Stimulated activated memory B cell treated with anti-CD40 and anti-IgM and Interleukin-4, amounts not matched to agents 10 μg/mL and 1 μg/mL and 100 μg/mL, for 72 hours (primary cell): Measurements from ENCODE around the gene CPT1A.

Source experiments
- ATAC-seq: fragments of 150-1000 bp; cut with Tn5 transposase; 2 replicates; pipeline ENCODE4 v1.10.0; 2021
- H3K27ac Mint-ChIP-seq: one replicate; pipeline ENCODE4 v1.8.0; 2022; ENCODE audit warnings: mild to moderate bottlenecking, mixed read lengths
- H3K27me3 Mint-ChIP-seq: one replicate; pipeline ENCODE4 v1.8.0; 2022; ENCODE audit warnings: mixed read lengths
- H3K36me3 Mint-ChIP-seq: one replicate; pipeline ENCODE4 v1.8.0; 2022; ENCODE audit warnings: mixed read lengths
- H3K4me1 Mint-ChIP-seq: one replicate; pipeline ENCODE4 v1.8.0; 2022; ENCODE audit warnings: mixed read lengths
- H3K4me3 Mint-ChIP-seq: one replicate; pipeline ENCODE4 v1.8.0; 2022; ENCODE audit warnings: mild to moderate bottlenecking, moderate library complexity, mixed read lengths
- H3K9me3 Mint-ChIP-seq: one replicate; pipeline ENCODE4 v1.8.0; 2022; ENCODE audit warnings: mixed read lengths

Gene CPT1A

DNA sequence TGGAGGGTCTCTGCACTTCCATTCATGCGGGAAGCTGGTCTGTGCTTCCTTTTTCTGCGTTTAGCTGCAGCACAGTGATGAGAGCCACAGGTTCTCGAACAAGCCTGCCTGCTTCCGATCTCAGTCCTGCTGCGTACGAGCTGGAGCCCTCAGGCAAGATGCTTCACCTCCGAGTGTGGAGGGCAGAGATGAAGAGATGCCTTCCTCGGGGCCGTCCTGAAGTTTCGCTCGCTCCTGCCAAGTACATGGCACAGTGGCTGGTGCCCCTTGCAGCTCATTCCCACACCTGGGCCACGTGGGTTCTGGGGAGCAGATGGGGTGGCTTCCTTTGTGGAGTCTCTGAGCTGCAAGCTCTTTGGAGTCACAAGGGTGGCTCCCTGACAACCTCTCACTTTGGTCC is 70.9 kb downstream of the CPT1A start:
- peaks cover 73% of the 10 kb centered on the region for H3K36me3 Mint-ChIP-seq
- no peaks in the 10 kb centered on the region for H3K27me3 Mint-ChIP-seq
- no peak overlapping the region for H3K4me3 Mint-ChIP-seq

DNA sequence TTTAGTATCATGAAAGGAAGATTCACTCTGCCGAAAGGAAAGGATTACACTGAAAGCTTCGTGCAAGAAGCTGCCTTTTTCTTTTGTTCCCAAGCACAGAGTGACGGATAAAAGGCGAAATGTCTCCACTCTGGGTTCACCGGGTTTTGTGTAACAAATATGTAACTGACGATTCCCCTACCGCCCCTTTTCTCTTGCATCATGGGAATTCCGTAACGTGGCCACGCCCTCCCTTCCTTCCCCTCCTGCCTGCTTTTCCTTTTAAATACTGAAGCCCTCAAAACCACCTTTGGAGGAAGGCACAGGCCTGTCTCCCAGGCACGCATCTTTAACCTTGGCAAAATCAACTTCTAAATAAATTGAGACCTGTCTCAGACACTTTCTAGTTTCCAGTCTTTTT is 74.0 kb downstream of the CPT1A start:
- Mint-ChIP-seq H3K27ac (no peak overlapping the region), H3K9me3 (no peaks in the 10 kb centered on the region), H3K4me1 (no peaks in the 10 kb centered on the region), H3K36me3 (peaks cover 64% of the 10 kb centered on the region), H3K27me3 (no peaks in the 10 kb centered on the region), H3K4me3 (no peak overlapping the region)
- ATAC-seq = no peak

More for the DNA sequence above, 70.9 kb downstream of the CPT1A start:
- Mint-ChIP-seq H3K4me1 (no peaks in the 10 kb centered on the region), H3K27ac (no peak overlapping the region), H3K9me3 (no peaks in the 10 kb centered on the region)
- ATAC-seq = no peak

DNA sequence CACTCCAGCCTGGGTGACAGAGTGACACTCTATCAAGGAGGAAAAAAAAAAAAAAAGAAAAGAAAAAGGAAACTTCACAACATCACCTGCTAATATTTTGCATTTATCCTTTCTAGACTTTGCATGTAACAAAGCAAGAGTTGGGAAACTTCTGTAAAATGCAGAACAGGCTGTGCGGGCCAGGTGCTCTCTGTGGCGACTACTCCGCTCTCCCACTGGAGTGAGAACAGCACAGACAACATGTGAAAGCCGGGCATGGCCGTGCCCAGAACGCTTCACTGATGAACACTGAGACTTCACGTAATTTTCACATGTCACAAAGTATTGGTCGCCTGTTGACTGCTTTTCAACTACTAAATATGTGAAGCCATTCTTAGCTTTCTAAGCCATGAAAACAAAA is 74.9 kb downstream of the CPT1A start:
- Mint-ChIP-seq H3K4me3 (no peak overlapping the region), H3K27ac (no peak overlapping the region), H3K9me3 (no peaks in the 10 kb centered on the region), H3K36me3 (peaks cover 67% of the 10 kb centered on the region), H3K27me3 (no peaks in the 10 kb centered on the region), H3K4me1 (no peaks in the 10 kb centered on the region)
- ATAC-seq = no peak

DNA sequence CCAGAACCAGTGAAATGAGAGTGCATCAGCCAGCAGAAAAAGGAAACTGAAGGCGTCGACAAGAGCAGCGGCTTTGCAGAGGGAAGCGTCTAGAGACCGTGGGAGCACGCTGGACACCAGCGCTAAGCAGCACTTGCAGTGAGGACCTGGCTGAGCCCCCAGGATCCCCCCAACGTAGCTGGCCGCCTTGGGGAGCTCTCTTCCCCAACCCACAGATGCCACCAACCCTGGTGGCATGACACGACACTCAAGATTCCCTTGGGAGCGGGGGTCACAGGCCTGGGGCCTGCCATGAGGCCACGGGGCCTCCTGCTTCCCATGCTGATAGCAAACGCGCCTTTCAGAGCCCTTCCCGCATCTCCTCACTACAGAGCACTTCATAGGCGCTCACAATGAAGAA is 77.0 kb downstream of the CPT1A start:
- Mint-ChIP-seq H3K36me3 (peaks cover 60% of the 10 kb centered on the region), H3K4me1 (no peaks in the 10 kb centered on the region), H3K4me3 (no peak overlapping the region), H3K27ac (no peak overlapping the region), H3K27me3 (no peaks in the 10 kb centered on the region), H3K9me3 (no peaks in the 10 kb centered on the region)
- ATAC-seq = no peak

DNA sequence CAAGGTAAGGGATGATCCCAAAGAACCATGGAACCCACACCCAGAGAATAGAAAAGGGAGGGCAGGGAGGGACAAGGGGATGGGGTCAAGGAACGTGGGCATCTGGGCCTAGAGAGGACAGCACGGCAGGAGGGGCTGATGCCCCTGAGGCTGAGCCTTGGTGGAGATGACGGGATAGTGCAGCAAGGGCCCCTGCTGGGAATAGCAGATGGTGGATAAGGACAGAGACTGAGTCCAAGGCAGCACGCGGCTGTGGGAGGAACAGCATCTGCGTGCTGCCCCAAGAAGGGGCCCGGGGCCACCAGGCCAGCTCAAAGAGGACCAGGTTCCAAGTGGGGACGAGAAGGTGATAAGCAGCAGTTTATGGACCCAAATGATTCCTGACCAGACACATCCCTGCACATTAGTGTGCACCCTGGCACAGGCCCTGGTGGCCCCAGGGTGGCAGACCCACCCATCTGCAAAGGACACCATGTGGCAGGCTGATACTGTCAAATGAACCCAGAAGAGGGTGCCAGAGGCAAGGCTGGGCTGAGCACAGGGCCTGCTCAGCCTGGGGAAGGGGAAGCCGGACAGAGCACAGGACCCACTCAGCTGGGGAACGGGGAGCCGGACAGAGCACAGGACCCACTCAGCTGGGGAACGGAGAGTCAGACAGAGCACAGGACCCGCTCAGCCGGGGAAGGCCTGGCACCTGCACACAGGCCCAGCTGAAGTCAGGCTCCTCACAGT is 77.6 kb downstream of the CPT1A start:
- ATAC-seq = no peak
- H3K27me3 Mint-ChIP-seq = no peaks in the 10 kb centered on the region
- no peak overlapping the region for H3K4me3 Mint-ChIP-seq
- peaks cover 60% of the 10 kb centered on the region for H3K36me3 Mint-ChIP-seq
- H3K4me1 Mint-ChIP-seq = no peaks in the 10 kb centered on the region
- no peak overlapping the region for H3K27ac Mint-ChIP-seq
- no peaks in the 10 kb centered on the region for H3K9me3 Mint-ChIP-seq

DNA sequence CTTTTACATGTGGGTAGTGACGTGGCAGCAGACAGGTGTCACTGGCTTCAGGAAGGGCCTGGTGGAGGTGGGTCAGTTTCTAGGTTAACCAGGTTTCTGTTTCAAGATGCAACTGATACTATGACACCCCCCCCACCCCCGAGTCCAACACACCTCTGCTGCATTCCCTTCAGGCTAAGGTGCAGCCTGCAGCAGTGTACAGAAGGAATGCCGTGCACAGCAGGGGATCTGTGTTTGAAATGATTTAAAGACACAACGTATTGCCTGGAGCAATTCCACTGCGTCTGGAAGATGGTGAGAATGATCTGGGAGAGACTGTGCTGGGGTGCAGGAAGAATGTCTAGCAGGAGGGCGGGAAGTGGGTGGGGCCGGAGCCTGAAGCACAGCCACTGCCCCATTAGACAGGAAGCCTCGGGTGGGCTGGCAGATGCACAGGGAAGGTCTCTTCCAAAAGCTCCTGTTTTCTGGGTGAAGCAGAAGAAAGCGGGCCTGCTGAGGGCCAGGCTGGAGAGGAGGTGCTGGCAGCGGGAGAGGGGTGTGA is 78.5 kb downstream of the CPT1A start:
- Mint-ChIP-seq H3K4me3 (no peak overlapping the region), H3K27ac (no peak overlapping the region), H3K36me3 (peaks cover 52% of the 10 kb centered on the region), H3K4me1 (no peaks in the 10 kb centered on the region), H3K9me3 (no peaks in the 10 kb centered on the region), H3K27me3 (no peaks in the 10 kb centered on the region)
- ATAC-seq = no peak

DNA sequence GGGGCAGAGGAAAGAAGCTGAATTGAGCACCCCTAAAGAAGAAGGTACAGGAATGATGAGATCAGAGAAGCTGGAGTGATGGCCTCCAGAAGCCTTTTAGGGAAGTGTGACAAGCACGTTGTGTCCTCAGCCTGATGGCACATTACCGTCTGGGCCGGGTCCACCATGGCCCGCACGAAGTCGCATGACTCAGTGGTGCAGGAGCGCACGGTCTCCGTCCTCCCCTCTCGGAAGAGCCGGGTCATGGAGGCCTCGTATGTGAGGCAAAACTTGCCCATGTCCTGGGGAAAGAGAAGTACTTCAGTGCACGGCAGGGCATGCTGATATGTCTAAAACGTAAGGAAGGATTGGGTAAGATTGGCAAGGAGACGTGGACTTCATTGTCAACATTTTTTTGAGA is 79.2 kb downstream of the CPT1A start:
- no peak overlapping the region for H3K27ac Mint-ChIP-seq

DNA sequence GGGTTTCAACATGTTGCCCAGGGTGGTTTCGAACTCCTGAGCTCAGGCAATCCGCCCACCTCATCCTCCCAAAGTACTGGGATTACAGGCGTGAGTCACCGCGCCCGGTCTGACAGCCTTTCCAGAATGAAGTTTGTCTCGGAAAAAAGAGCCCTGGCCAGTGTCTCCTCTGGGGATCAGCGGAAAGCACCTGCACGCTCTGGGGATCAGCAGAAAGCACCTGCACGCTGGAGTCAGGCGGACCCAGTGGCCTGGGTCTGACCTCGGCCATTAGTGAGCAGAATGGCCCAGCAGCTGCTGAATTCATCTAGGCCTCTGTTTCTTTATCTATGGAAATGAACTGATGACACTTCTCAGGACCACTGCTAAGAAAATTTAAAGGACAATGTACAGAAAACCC is 79.9 kb downstream of the CPT1A start:
- Mint-ChIP-seq H3K27me3 (no peaks in the 10 kb centered on the region), H3K36me3 (peaks cover 45% of the 10 kb centered on the region), H3K4me1 (no peaks in the 10 kb centered on the region), H3K27ac (no peak overlapping the region), H3K4me3 (no peak overlapping the region), H3K9me3 (no peaks in the 10 kb centered on the region)
- ATAC-seq = no peak

More for the DNA sequence above, 79.2 kb downstream of the CPT1A start:
- Mint-ChIP-seq H3K27me3 (no peaks in the 10 kb centered on the region), H3K4me1 (no peaks in the 10 kb centered on the region), H3K4me3 (no peak overlapping the region), H3K9me3 (no peaks in the 10 kb centered on the region), H3K36me3 (peaks cover 44% of the 10 kb centered on the region)
- ATAC-seq = no peak

DNA sequence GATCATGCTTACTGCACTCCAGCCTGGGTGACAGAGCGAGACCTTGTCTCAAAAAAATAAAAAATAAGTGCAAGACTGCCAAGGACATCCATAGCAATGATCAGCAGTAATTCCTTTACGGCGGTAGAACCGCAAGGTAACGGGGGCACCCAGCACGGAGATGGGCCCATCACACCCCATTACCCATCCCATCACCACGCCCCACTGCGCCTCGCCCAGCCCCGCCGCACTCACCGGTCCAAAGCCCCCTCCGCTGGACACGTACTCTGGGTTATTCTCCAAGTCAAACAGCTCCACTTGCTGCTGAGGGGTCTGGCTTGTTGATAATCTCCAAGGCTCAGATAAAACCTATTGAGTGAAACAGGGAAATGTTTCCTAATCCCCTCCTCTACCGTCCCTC is 81.7 kb downstream of the CPT1A start:
- Mint-ChIP-seq H3K9me3 (no peaks in the 10 kb centered on the region), H3K27me3 (no peaks in the 10 kb centered on the region), H3K36me3 (peaks cover 54% of the 10 kb centered on the region), H3K4me1 (no peaks in the 10 kb centered on the region), H3K27ac (no peak overlapping the region), H3K4me3 (no peak overlapping the region)
- no peak for ATAC-seq

DNA sequence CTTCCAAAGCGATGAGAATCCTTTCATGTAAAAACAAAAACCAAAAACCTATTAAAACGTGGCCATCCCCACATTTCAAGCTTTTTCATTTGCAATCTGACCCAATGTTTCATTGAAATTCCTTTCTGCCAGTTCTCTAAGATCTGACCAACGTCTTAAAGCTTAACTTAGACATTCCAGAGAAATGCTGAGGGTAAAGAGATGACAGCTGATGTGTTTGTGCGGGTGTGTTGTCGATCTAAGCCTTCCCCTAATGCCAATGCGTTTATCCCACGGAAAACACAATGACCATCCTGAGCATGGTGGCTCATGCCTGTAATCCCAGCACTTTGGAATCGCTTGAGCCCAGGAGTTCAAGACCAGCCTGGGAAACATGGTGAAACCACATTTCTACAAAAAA is 84.0 kb downstream of the CPT1A start:
- Mint-ChIP-seq H3K4me3 (no peak overlapping the region), H3K27me3 (no peaks in the 10 kb centered on the region), H3K36me3 (peaks cover 46% of the 10 kb centered on the region), H3K27ac (no peak overlapping the region), H3K9me3 (no peaks in the 10 kb centered on the region), H3K4me1 (no peaks in the 10 kb centered on the region)
- ATAC-seq = no peak

DNA sequence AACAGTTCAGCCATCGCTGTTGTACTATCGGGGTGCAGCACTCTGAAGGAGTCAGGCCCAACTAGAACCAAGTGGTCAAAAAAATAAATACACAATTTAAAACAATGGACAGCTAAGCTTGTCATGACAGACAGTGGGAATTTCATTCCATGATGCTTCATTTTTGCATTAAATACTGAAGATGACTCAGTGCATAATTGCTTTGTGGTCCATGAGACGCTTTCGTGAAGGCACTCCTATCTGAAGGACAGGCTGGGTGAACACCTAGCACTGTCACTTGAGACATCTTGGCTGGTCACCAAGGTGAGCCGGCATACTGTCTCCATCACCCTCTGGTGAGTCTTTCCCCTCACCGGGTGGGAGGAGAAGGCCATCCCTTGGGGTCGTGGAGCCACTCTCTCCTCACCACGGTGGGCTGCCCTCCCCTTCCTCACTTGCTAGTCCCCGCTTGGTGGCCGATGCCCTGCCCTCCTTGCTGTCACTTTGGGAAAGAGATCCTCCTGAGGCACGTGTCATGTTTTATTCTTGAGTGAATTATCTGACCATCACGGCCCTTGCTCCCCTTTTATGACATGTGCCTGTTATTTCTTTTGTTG is 85.4 kb downstream of the CPT1A start:
- no peak overlapping the region for H3K4me3 Mint-ChIP-seq
- no peaks in the 10 kb centered on the region for H3K9me3 Mint-ChIP-seq
- no peaks in the 10 kb centered on the region for H3K27me3 Mint-ChIP-seq
- H3K27ac Mint-ChIP-seq = no peak overlapping the region
- no peak for ATAC-seq
- H3K4me1 Mint-ChIP-seq = peaks cover 10% of the 10 kb centered on the region
- H3K36me3 Mint-ChIP-seq = peaks cover 32% of the 10 kb centered on the region

DNA sequence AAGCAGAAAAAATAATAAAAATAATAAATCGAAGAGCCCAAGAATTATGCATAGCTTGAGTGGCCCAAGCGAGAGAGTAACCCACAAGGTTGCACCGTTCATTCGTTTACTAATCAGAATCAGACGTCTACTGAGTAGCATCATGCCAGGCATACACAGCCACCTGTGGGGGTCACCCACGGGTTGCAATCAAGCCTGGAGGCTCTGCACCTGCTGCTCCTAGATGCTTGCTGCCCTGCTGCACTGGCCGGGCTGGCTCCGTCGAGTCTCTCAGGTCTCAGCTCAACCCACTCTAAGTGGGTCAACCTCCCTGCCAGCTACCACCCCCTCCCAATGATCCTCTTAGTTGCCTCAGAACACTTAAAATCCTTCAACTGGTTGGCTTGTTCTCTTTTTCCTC is 88.4 kb downstream of the CPT1A start:
- Mint-ChIP-seq H3K4me1 (peaks cover 10% of the 10 kb centered on the region), H3K27me3 (no peaks in the 10 kb centered on the region), H3K27ac (no peak overlapping the region), H3K9me3 (no peaks in the 10 kb centered on the region), H3K36me3 (peaks cover 20% of the 10 kb centered on the region), H3K4me3 (no peak overlapping the region)
- no peak for ATAC-seq

DNA sequence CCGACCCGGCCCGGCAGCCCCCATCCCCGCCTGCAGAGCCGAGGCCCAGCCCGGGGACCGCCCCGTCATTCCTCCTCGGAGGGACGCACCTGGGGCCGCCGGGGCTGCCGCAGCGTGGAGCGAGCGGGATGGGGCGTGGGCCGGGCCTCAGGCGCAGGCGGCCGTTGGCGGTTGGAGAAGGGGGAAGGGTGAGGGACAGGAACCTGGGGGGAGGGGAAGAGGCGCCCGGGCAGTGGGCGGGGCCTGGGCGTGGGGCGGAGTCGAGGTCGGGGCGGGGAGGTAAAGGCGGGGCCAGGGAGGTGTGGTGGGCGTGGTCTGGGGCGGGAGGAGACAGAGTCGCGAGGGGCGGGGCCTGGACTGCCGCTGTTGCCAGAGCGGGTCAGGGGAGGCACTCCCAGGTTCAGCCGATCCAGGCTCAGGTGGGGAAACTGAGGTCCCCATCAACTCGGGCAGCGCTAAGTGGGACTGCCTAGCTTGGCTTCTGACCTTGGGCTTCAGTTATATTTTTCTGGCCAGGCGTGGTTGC is 90.3 kb downstream of the CPT1A start, which contains the start of gene TESMIN:
Gene TESMIN, minus strand, starts transcription at position 190 of the 526 bp plus-strand sequence. CDS start 860 bp downstream, outside the sequence.
- ATAC-seq = peak; percentile 89
- no peaks in the 10 kb centered on the region for H3K9me3 Mint-ChIP-seq
- peaks cover 10% of the 10 kb centered on the region for H3K4me1 Mint-ChIP-seq
- H3K36me3 Mint-ChIP-seq = peaks cover 15% of the 10 kb centered on the region
- peak within 1 kb of the TSS; percentile 79 for H3K4me3 Mint-ChIP-seq
- H3K27ac Mint-ChIP-seq = peak within 1 kb of the TSS; percentile 32
- no peaks in the 10 kb centered on the region for H3K27me3 Mint-ChIP-seq

DNA sequence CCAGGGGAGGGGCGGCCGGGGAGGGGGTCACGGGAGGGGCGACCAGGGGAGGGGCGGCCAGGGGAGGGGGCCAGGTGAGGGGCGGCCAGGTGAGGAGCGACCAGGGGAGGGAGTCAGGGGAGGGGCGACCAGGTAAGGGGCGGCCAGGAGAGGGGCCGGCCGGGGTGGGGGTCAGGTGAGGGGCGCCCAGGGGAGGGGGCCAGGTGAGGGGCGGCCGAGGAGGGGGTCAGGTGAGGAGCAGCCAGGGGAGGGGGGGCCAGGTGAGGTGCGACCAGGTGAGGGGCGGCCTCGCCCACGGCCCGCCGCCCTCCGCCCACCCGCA is 90.8 kb downstream of the CPT1A start:
- no peaks in the 10 kb centered on the region for H3K27me3 Mint-ChIP-seq
- no peak overlapping the region for H3K4me3 Mint-ChIP-seq
- ATAC-seq = no peak
- no peaks in the 10 kb centered on the region for H3K9me3 Mint-ChIP-seq
- H3K36me3 Mint-ChIP-seq = peaks cover 13% of the 10 kb centered on the region
- H3K27ac Mint-ChIP-seq = no peak overlapping the region
- H3K4me1 Mint-ChIP-seq = peaks cover 10% of the 10 kb centered on the region

DNA sequence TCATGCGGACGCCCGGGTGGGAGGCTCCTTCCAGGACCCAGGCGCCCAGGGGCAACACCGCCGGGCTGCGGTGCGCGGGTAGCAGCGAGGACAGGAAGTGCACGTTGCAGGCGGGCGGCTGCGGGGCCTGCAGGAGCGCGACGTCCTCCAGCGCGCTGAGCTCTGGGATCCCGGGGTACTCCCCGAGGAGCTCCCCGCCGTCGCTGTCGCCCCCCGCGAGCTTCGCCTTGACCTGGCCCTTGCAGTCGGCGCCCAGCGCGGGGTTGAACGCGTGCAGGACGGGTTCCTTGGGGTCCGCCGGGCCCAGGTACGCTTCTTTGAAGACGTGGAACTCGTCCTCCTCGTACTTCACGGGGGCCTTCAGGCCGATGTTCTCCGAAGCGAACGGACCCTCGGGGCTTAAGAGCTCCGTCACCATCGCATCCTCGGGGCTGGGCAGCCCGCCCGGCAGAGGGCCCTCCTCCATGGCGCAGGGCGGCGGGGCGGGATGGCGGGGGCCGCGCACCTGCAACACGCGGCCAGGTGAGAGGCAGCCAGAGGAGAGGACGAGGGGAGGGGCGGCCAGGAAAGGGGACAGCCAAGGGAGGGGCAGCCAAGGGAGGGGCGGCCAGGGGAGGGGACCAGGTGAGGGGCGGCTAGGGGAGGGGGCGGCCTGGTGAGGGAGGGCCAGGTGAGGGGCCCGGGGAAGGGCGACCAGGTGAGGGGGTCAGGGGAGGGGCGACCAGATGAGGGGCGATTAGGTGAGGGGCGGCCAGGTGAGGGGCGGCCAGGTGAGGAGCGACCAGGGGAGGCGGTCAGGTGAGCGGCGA is 91.3 kb downstream of the CPT1A start:
- H3K4me1 Mint-ChIP-seq = peaks cover 10% of the 10 kb centered on the region
- H3K4me3 Mint-ChIP-seq = peak overlapping the region; percentile 55
- no peaks in the 10 kb centered on the region for H3K9me3 Mint-ChIP-seq
- no peaks in the 10 kb centered on the region for H3K27me3 Mint-ChIP-seq
- peaks cover 13% of the 10 kb centered on the region for H3K36me3 Mint-ChIP-seq
- peak; percentile 47 for ATAC-seq
- peak overlapping the region; percentile 19 for H3K27ac Mint-ChIP-seq
